ENCODE measurements around the gene RPTOR. TPM values are rescaled to one million over a fixed set of nuclear protein-coding genes. Genes with fewer than 3 reads are reported as not detected.

The RPTOR gene
- total RNA-seq, 1 experiment from 2014 or later: 46.2 TPM

- ChIA-PET CTCF (no interaction called here), POLR2A (ENCODE audit: unreplicated experiment) (no interaction called here)
- TF ChIP-seq EZH2phosphoT487 (IDR thresholded peaks at IDR 0.05; ENCODE audit: borderline replicate concordance, low read length) (no peak), EZH2 (IDR thresholded peaks at IDR 0.05; ENCODE audit: low read length, unreplicated experiment) (no peak)
- Histone ChIP-seq H3K9me2 (replicated peaks; ENCODE audit: low read length) (no peaks in the 10 kb centered on the region), H4K20me1 (ENCODE audit: low read length) (peaks cover 8% of the 10 kb centered on the region), H3K27me3 (ENCODE audit: low read length) (no peaks in the 10 kb centered on the region), H3K9ac (ENCODE audit: low read length) (no peak overlapping the region), H3K27ac (ENCODE audit: low read length) (no peak overlapping the region), H3K79me2 (ENCODE audit: low read length) (peaks cover 80% of the 10 kb centered on the region), H3K4me1 (ENCODE audit: insufficient read depth, low read length) (no peaks in the 10 kb centered on the region), H3K4me2 (ENCODE audit: low read length) (no peak overlapping the region), H2AFZ (ENCODE audit: low read length) (no peak overlapping the region), H3K4me3 (ENCODE audit: low read length) (no peak overlapping the region), H3K9me3 (ENCODE audit: low read length) (no peaks in the 10 kb centered on the region), H3F3A (ENCODE audit: low read length, unreplicated experiment) (no peaks in the 10 kb centered on the region), H3K36me3 (ENCODE audit: low read depth, low read length) (no peaks in the 10 kb centered on the region)
- BruUV-seq (replicated peaks): no TSS peak
- no peak for DNase-seq
- intact Hi-C loops (cut with micrococcal nuclease): no loop called here
- ATAC-seq: no peak
Measured at GRCh38 chr17:80612997-80613731, 68.5 kb downstream of the RPTOR start.

GRCh38 chr17:80613732-80614071 is 69.1 kb downstream of the RPTOR start:
- Histone ChIP-seq H3K9me2 (replicated peaks; ENCODE audit: low read length) (no peaks in the 10 kb centered on the region), H3F3A (ENCODE audit: low read length, unreplicated experiment) (no peaks in the 10 kb centered on the region), H3K4me1 (ENCODE audit: insufficient read depth, low read length) (peaks cover 5% of the 10 kb centered on the region; the same call in 1 of the 2 replicates), H2AFZ (ENCODE audit: low read length) (no peak overlapping the region), H3K27ac (ENCODE audit: low read length) (no peak overlapping the region), H3K9me3 (ENCODE audit: low read length) (no peaks in the 10 kb centered on the region), H3K79me2 (ENCODE audit: low read length) (peaks cover 74% of the 10 kb centered on the region), H3K4me2 (ENCODE audit: low read length) (no peak overlapping the region), H4K20me1 (ENCODE audit: low read length) (peaks cover 8% of the 10 kb centered on the region), H3K36me3 (ENCODE audit: low read depth, low read length) (no peaks in the 10 kb centered on the region), H3K4me3 (ENCODE audit: low read length) (no peak overlapping the region), H3K9ac (ENCODE audit: low read length) (no peak overlapping the region), H3K27me3 (ENCODE audit: low read length) (no peaks in the 10 kb centered on the region)
- intact Hi-C loops (cut with micrococcal nuclease): no loop called here
- BruUV-seq (replicated peaks): no TSS peak
- TF ChIP-seq EZH2phosphoT487 (IDR thresholded peaks at IDR 0.05; ENCODE audit: borderline replicate concordance, low read length) (no peak), EZH2 (IDR thresholded peaks at IDR 0.05; ENCODE audit: low read length, unreplicated experiment) (no peak)
- TF ChIP-seq, protein P1, sequence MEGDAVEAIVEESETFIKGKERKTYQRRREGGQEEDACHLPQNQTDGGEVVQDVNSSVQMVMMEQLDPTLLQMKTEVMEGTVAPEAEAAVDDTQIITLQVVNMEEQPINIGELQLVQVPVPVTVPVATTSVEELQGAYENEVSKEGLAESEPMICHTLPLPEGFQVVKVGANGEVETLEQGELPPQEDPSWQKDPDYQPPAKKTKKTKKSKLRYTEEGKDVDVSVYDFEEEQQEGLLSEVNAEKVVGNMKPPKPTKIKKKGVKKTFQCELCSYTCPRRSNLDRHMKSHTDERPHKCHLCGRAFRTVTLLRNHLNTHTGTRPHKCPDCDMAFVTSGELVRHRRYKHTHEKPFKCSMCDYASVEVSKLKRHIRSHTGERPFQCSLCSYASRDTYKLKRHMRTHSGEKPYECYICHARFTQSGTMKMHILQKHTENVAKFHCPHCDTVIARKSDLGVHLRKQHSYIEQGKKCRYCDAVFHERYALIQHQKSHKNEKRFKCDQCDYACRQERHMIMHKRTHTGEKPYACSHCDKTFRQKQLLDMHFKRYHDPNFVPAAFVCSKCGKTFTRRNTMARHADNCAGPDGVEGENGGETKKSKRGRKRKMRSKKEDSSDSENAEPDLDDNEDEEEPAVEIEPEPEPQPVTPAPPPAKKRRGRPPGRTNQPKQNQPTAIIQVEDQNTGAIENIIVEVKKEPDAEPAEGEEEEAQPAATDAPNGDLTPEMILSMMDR (conservative IDR thresholded peaks at IDR 0.05; ENCODE audit: low read depth, low read length): no peak
- ATAC-seq: no peak
- no peak for DNase-seq
- ChIA-PET POLR2A (ENCODE audit: unreplicated experiment) (no interaction called here), CTCF (no interaction called here)

DNA sequence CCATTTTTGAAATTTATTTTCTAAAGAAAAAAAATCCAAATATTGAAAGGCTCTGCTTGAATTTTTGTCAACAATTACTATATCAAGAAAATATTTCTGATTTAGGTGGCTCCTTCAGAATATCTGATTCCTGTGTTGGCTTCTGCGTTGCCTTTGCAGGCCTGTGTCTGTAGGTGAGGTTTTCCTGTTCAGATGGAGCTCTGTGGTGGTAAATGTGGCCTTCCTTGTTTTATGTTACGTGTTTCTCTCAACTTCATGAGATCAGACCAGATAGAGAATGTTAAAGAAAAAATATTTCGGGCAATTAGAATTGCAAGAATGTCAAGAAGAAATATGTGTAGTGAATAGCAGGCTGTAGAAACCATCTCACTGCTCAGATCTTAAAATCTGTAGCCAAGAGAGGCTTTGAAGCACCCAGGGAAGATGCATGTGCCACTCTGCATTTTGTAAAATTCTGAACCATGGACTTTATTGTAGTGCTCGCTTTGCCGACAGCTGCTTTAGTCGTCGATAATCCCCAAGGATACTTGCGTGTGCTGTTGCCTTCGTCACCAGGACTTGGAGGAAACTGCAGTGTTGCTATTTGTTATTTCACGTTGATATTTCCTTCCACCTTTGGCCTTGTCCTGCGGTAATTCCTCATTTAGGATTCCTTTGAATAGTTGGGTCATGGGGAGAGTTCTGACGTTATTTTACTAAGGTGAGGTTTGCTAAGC is 69.9 kb downstream of the RPTOR start:
- Histone ChIP-seq H3K27me3 (ENCODE audit: low read length) (no peaks in the 10 kb centered on the region), H3K4me3 (ENCODE audit: low read length) (no peak overlapping the region), H3K4me1 (ENCODE audit: insufficient read depth, low read length) (peaks cover 13% of the 10 kb centered on the region), H4K20me1 (ENCODE audit: low read length) (peaks cover 8% of the 10 kb centered on the region; the same call in 1 of the 2 replicates), H2AFZ (ENCODE audit: low read length) (no peak overlapping the region), H3K9me3 (ENCODE audit: low read length) (no peaks in the 10 kb centered on the region), H3K4me2 (ENCODE audit: low read length) (no peak overlapping the region), H3F3A (ENCODE audit: low read length, unreplicated experiment) (no peaks in the 10 kb centered on the region), H3K36me3 (ENCODE audit: low read depth, low read length) (no peaks in the 10 kb centered on the region), H3K9ac (ENCODE audit: low read length) (no peak overlapping the region), H3K9me2 (replicated peaks; ENCODE audit: low read length) (no peaks in the 10 kb centered on the region), H3K79me2 (ENCODE audit: low read length) (peaks cover 67% of the 10 kb centered on the region), H3K27ac (ENCODE audit: low read length) (no peak overlapping the region)
- DNase-seq (no peak), ATAC-seq (no peak)
- TF ChIP-seq, protein P1 (conservative IDR thresholded peaks at IDR 0.05; ENCODE audit: low read depth, low read length): no peak
- TF ChIP-seq EZH2phosphoT487 (IDR thresholded peaks at IDR 0.05; ENCODE audit: borderline replicate concordance, low read length): no peak
- TF ChIP-seq EZH2 (IDR thresholded peaks at IDR 0.05; ENCODE audit: low read length, unreplicated experiment): no peak
- CTCF ChIA-PET: no interaction called here
- intact Hi-C loops (cut with micrococcal nuclease): no loop called here
- BruUV-seq (replicated peaks): no TSS peak
- POLR2A ChIA-PET (ENCODE audit: unreplicated experiment): no interaction called here
